HepG2 (cell line): Measurements from ENCODE around the gene SLC38A1. TPM values are rescaled to one million over a fixed set of nuclear protein-coding genes. Genes with fewer than 3 reads are reported as not detected.

ENCODE experiments used
- ATAC-seq: fragments of 200-7000 bp; cut with Tn5 transposase; 3 replicates; pipeline ENCODE4 v1.9.1; 2020; ENCODE audit warnings: mild to moderate bottlenecking, moderate library complexity
- BruUV-seq: library from RNA; stranded (reverse); fragments of 400-500 nt; replicated peaks from 2 replicates; lab custom pipeline; 2021; lab: Mats Ljungman, UMichigan
- CTCF ChIA-PET: fragments of 300-600 bp; formaldehyde crosslinking; extraction: SDS; loops from one replicate; lab custom pipeline; 2021; ENCODE audit warnings: low total read pairs, inconsistent platforms, low intra/inter-chr PET ratio; lab: Yijun Ruan, JAX
- POLR2A ChIA-PET: fragments of 350-600 bp; sonication (Branson Sonifier 250); formaldehyde crosslinking; loops from one replicate; lab custom pipeline; 2020; ENCODE audit warnings: antibody characterized with exemption, inconsistent platforms; lab: Yijun Ruan, JAX
- DNase-seq: peaks from one replicate; pipeline ENCODE4 v3.0.0-alpha.2; 2015; ENCODE audit warnings: low spot score
- FAIRE-seq: peaks from 3 replicates; lab custom pipeline; 2011; peaks lifted over from hg19 to GRCh38; lab: Jason Lieb, UNC
- H2AFZ ChIP-seq: one replicate; pipeline ENCODE4 v1.6.1; 2011; ENCODE audit warnings: low read length, inconsistent platforms
- H3K27ac ChIP-seq: fragments of 300-600 bp; 3 replicates; pipeline ENCODE4 v1.8.0; 2011; ENCODE audit warnings: mixed run types, mild to moderate bottlenecking, mixed read lengths, low read length, inconsistent platforms; ENCODE audit not compliant: insufficient read depth; ENCODE audit errors: extremely low read length
- H3K27me3 ChIP-seq, 2 experiments: fragments of 200-600 bp in 1 of 2; 2 replicates in 1 of 2; 3 replicates in 1 of 2; pipeline versions ENCODE4 v1.6.0 to v1.8.0; 2011; ENCODE audit warnings: low read length in 2 of 2, mild to moderate bottlenecking in 2 of 2, moderate library complexity in 2 of 2, inconsistent platforms in 1 of 2; ENCODE audit not compliant: insufficient read depth in 2 of 2, control insufficient read depth in 1 of 2
- H3K36me3 ChIP-seq, 2 experiments: fragments of 200-600 bp in 1 of 2; replicated peaks in 1 of 2; 2 replicates in 1 of 2; 3 replicates in 1 of 2; pipeline versions ENCODE4 v1.5.1 to v1.8.0; 2011; ENCODE audit warnings: low read length in 2 of 2, inconsistent platforms in 1 of 2; ENCODE audit not compliant: insufficient read depth in 2 of 2, control insufficient read depth in 1 of 2
- H3K4me1 ChIP-seq: 2 replicates; pipeline ENCODE4 v1.5.1; 2012; ENCODE audit warnings: low read length, inconsistent platforms; ENCODE audit not compliant: insufficient read depth
- H3K4me2 ChIP-seq: 2 replicates; pipeline ENCODE4 v1.6.0; 2011; ENCODE audit warnings: low read depth, low read length, inconsistent platforms
- H3K4me3 ChIP-seq, 3 experiments: fragments of 200-600 bp in 1 of 3; sonication (generic), shearing (Covaris generic) in 1 of 3; replicated peaks in 1 of 3; 2 replicates each; pipeline ENCODE4 v1.5.1; 2011 to 2016; ENCODE audit warnings: low read length in 3 of 3, inconsistent platforms in 2 of 3, low read depth in 2 of 3, mild to moderate bottlenecking in 2 of 3, control low read depth in 1 of 3, mixed read lengths in 1 of 3; ENCODE audit not compliant: insufficient read depth in 1 of 3
- H3K79me2 ChIP-seq: one replicate; pipeline ENCODE4 v1.6.1; 2011; ENCODE audit warnings: low read length, inconsistent platforms; ENCODE audit not compliant: insufficient read depth
- H3K9ac ChIP-seq: 2 replicates; pipeline ENCODE4 v1.6.0; 2011; ENCODE audit warnings: mild to moderate bottlenecking, low read depth, low read length, inconsistent platforms; ENCODE audit not compliant: insufficient read depth
- H3K9me3 ChIP-seq: 2 replicates; pipeline ENCODE4 v1.5.1; 2012; ENCODE audit warnings: mild to moderate bottlenecking, low read length
- H4K20me1 ChIP-seq: 2 replicates; pipeline ENCODE4 v1.6.0; 2011; ENCODE audit warnings: inconsistent platforms, mild to moderate bottlenecking, low read length, moderate library complexity; ENCODE audit not compliant: insufficient read depth
- ARNTL ChIP-seq: sonication (generic); formaldehyde crosslinking; IDR thresholded peaks from 2 replicates; pipeline ENCODE4 v1.4.0; 2020; ENCODE audit warnings: mild to moderate bottlenecking, missing genetic modification reagents
- BCLAF1 ChIP-seq: fragments of 450-650 bp; IDR thresholded peaks from 2 replicates; pipeline ENCODE4 v1.6.1; 2017; ENCODE audit warnings: mild to moderate bottlenecking
- ESRRA ChIP-seq: sonication (generic); formaldehyde crosslinking; IDR thresholded peaks from 2 replicates; pipeline ENCODE4 v1.5.1; 2020; ENCODE audit warnings: mild to moderate bottlenecking, low read depth, missing genetic modification reagents
- FIP1L1 ChIP-seq: fragments of 200-400 bp; formaldehyde crosslinking; IDR thresholded peaks from 2 replicates; pipeline ENCODE4 v1.6.1; 2018; ENCODE audit warnings: low read depth, mild to moderate bottlenecking, low read length, moderate library complexity, borderline replicate concordance; ENCODE audit not compliant: insufficient read depth
- GMEB2 ChIP-seq: IDR thresholded peaks from 2 replicates; pipeline ENCODE4 v1.6.1; 2016; ENCODE audit warnings: missing biosample characterization, missing genetic modification reagents, low read depth
- PBX3 ChIP-seq: sonication (generic); formaldehyde crosslinking; IDR thresholded peaks from 2 replicates; pipeline ENCODE4 v1.8.1; 2023; ENCODE audit warnings: missing genetic modification reagents, inconsistent platforms, borderline replicate concordance
- RFX5 ChIP-seq: IDR thresholded peaks from 2 replicates; pipeline ENCODE4 v1.6.1; 2011; ENCODE audit warnings: low read depth, low read length, improper control_type of control experiment
- SOX13 ChIP-seq, 3 experiments: fragments of 450-650 bp in 1 of 3; sonication (generic) in 1 of 3; formaldehyde crosslinking in 1 of 3; IDR thresholded peaks in 2 of 3; conservative IDR thresholded peaks in 1 of 3; 2 replicates each; pipeline versions ENCODE4 v1.5.0 to v1.6.1; 2016 to 2020; ENCODE audit warnings: antibody characterized with exemption in 1 of 3, mild to moderate bottlenecking in 1 of 3, missing compliant biosample characterization in 1 of 3, missing genetic modification reagents in 1 of 3, moderate library complexity in 1 of 3
- SP4 ChIP-seq: sonication (generic); formaldehyde crosslinking; IDR thresholded peaks from 2 replicates; pipeline ENCODE4 v1.8.1; 2023; ENCODE audit warnings: mild to moderate bottlenecking, missing genetic modification reagents
- TFE3 ChIP-seq: IDR thresholded peaks from 2 replicates; pipeline ENCODE4 v1.6.1; 2016
- ZBTB33 ChIP-seq: sonication (generic); formaldehyde crosslinking; IDR thresholded peaks from 2 replicates; pipeline ENCODE4 v1.4.0; 2020; ENCODE audit warnings: missing genetic modification reagents
- ZFP90 ChIP-seq: sonication (generic); formaldehyde crosslinking; IDR thresholded peaks from 2 replicates; pipeline ENCODE4 v1.8.0; 2022; ENCODE audit warnings: missing genetic modification reagents, mild to moderate bottlenecking, inconsistent platforms, borderline replicate concordance
- ZNF10 ChIP-seq: sonication (generic); formaldehyde crosslinking; IDR thresholded peaks from 2 replicates; pipeline ENCODE4 v1.4.0; 2020; ENCODE audit warnings: mild to moderate bottlenecking, low read depth, missing genetic modification reagents, borderline replicate concordance
- ZNF607 ChIP-seq: sonication (generic); formaldehyde crosslinking; IDR thresholded peaks from 2 replicates; pipeline ENCODE4 v1.5.1; 2020; ENCODE audit warnings: missing genetic modification reagents, mild to moderate bottlenecking, borderline replicate concordance
- ZNF766 ChIP-seq: sonication (generic); formaldehyde crosslinking; IDR thresholded peaks from 2 replicates; pipeline ENCODE4 v1.5.0; 2020; ENCODE audit warnings: missing genetic modification reagents, borderline replicate concordance
- WGBS: methylation state at CpG from one replicate; pipeline ENCODE4 v1.1.6; 2017; ENCODE audit warnings: low lambda C conversion rate; 5-methylcytosine and 5-hydroxymethylcytosine counted together
- in situ Hi-C: cut with HindIII; loops from 2 replicates; pipeline ENCODE4 v1.10.0; 2017; ENCODE audit warnings: low pct_unique_long_range_greater_than_20kb; ENCODE audit not compliant: extremely low pct_ligation_motif_present
- intact Hi-C: fragments of 100-400 bp; cut with micrococcal nuclease; formaldehyde crosslinking; loops from one replicate; pipeline ENCODE4 v1.10.0; 2022; ENCODE audit not compliant: unreplicated experiment
- polyA plus RNA-seq, 8 experiments: library from polyadenylated mRNA; depleted of rRNA in 3 of 8; stranded (reverse) in 7 of 8; unstranded in 1 of 8; fragments of >200 nt; fragmentation: Illumina TruSeq in 4 of 8; extraction: Trizol in 4 of 8; gene quantifications; 2 replicates each; pipeline versions ENCODE4 v1.2.1 to v1.2.3, GENCODE V29; 2011 to 2016; ENCODE audit warnings: low read depth in 4 of 8, missing spikeins in 1 of 8, mixed read lengths in 1 of 8; ENCODE audit not compliant: insufficient read depth in 1 of 8
- total RNA-seq, 5 experiments: library from RNA; depleted of rRNA; stranded (reverse); fragments of >200 nt; fragmentation: Illumina TruSeq; extraction: Trizol; gene quantifications; 2 replicates each; pipeline ENCODE4 v1.2.3, GENCODE V29; 2016; ENCODE audit warnings: low read depth in 1 of 5

SLC38A1 gene
- total and polyA plus RNA-seq, 2 of the 13 experiments (the other 11 are each of a cell fraction or from before 2014, with no cell fraction given): 47.0 to 50.6 TPM

- Histone ChIP-seq H2AFZ (no peak overlapping the region), H3K4me3 (no peak overlapping the region), H3K36me3 (no peaks in the 10 kb centered on the region), H3K27me3 (peaks cover 0 to 15% of the 10 kb centered on the region in 2 experiments; a peak in 4 of 5 replicates), H3K27ac (no peak overlapping the region), H3K4me1 (peaks cover under 1% of the 10 kb centered on the region; the same call in 1 of the 2 replicates), H3K9me3 (no peaks in the 10 kb centered on the region), H3K79me2 (no peaks in the 10 kb centered on the region), H4K20me1 (no peaks in the 10 kb centered on the region), H3K4me2 (no peak overlapping the region), H3K9ac (no peak overlapping the region)
- ChIA-PET POLR2A (no interaction called here), CTCF (no interaction called here)
- in situ Hi-C loops (no loop called here), intact Hi-C loops (no loop called here)
- DNase-seq (no peak), ATAC-seq (no peak), FAIRE-seq (no peak)
- BruUV-seq: no TSS peak
- 1% methylated on average over 2 of the region's 2 CpGs for WGBS
- TF ChIP-seq SOX13 (IDR thresholded peaks at IDR 0.05): no peak
- no peak for TF ChIP-seq SOX13 (CRISPR knock-in tag; conservative IDR thresholded peaks at IDR 0.05 in 1 of 2, IDR thresholded peaks at IDR 0.05 in 1 of 2)
- no peak for TF ChIP-seq ZNF766 (CRISPR knock-in tag)
- TF ChIP-seq PBX3 (CRISPR knock-in tag): no peak
- no peak for TF ChIP-seq TFE3 (CRISPR knock-in tag)
- no peak for TF ChIP-seq ARNTL (CRISPR knock-in tag)
- TF ChIP-seq ZBTB33 (CRISPR knock-in tag): no peak
- no peak for TF ChIP-seq ESRRA (CRISPR knock-in tag)
- no peak for TF ChIP-seq RFX5
- TF ChIP-seq BCLAF1: no peak
- TF ChIP-seq ZNF607 (CRISPR knock-in tag): no peak
- no peak for TF ChIP-seq ZNF10
- TF ChIP-seq GMEB2 (CRISPR knock-in tag): no peak
- TF ChIP-seq SP4 (CRISPR knock-in tag): no peak
- no peak for TF ChIP-seq FIP1L1
- no peak for TF ChIP-seq ZFP90
Observed at GRCh38 chr12:46298261-46298660, 29.4 kb upstream of the SLC38A1 start.
